OCI-LY1 (cell line): ENCODE results near the gene U2AF1L4.

Source experiments
- H2AFZ ChIP-seq: fragments of 200-600 bp; sonication (generic), shearing (Covaris generic); 2 replicates; pipeline ENCODE4 v1.6.0; 2014; ENCODE audit warnings: antibody characterized with exemption, mild to moderate bottlenecking, low read length
- H3F3A ChIP-seq: fragments of 200-600 bp; sonication (generic), shearing (Covaris generic); 2 replicates; pipeline ENCODE4 v1.6.0; 2014; ENCODE audit warnings: mild to moderate bottlenecking, antibody characterized with exemption, low read length, moderate library complexity; ENCODE audit not compliant: insufficient read depth
- H3K27ac ChIP-seq: fragments of 200-600 bp; sonication (generic); 2 replicates; pipeline ENCODE4 v1.5.1; 2014; ENCODE audit warnings: low read length, mixed run types, mild to moderate bottlenecking, low read depth; ENCODE audit not compliant: poor library complexity, severe bottlenecking
- H3K27me3 ChIP-seq: fragments of 200-600 bp; sonication (generic); 2 replicates; pipeline ENCODE4 v1.6.0; 2014; ENCODE audit warnings: antibody characterized with exemption, mild to moderate bottlenecking, low read length, moderate library complexity; ENCODE audit not compliant: insufficient read depth
- H3K36me3 ChIP-seq: fragments of 200-600 bp; sonication (generic); 2 replicates; pipeline ENCODE4 v1.6.1; 2014; ENCODE audit warnings: mild to moderate bottlenecking, antibody characterized with exemption, low read length, moderate library complexity, mixed read lengths; ENCODE audit not compliant: insufficient read depth
- H3K4me1 ChIP-seq: fragments of 200-600 bp; sonication (generic); 2 replicates; pipeline ENCODE4 v1.5.1; 2014; ENCODE audit warnings: mild to moderate bottlenecking, low read length, moderate library complexity; ENCODE audit not compliant: insufficient read depth, severe bottlenecking
- H3K4me2 ChIP-seq: fragments of 200-600 bp; sonication (generic), shearing (Covaris generic); 2 replicates; pipeline ENCODE4 v1.6.1; 2014; ENCODE audit warnings: low read length
- H3K4me3 ChIP-seq: fragments of 200-600 bp; sonication (generic); 2 replicates; pipeline ENCODE4 v1.5.1; 2014; ENCODE audit warnings: low read length, low read depth, mild to moderate bottlenecking, mixed read lengths; ENCODE audit not compliant: poor library complexity, severe bottlenecking
- H3K79me2 ChIP-seq: fragments of 200-600 bp; shearing (Covaris generic); 2 replicates; pipeline ENCODE4 v1.6.1; 2016; ENCODE audit warnings: mixed run types, low read length, mixed read lengths; ENCODE audit not compliant: insufficient read depth
- H3K9ac ChIP-seq: fragments of 200-600 bp; sonication (generic), shearing (Covaris generic); 2 replicates; pipeline ENCODE4 v1.6.1; 2014; ENCODE audit warnings: mild to moderate bottlenecking, low read length, mixed read lengths
- H3K9me2 ChIP-seq: fragments of 200-600 bp; sonication (generic), shearing (Covaris generic); 2 replicates; pipeline ENCODE4 v1.6.1; 2014; ENCODE audit warnings: low read depth, mild to moderate bottlenecking, low read length, mixed read lengths
- H3K9me3 ChIP-seq: fragments of 200-600 bp; shearing (Covaris generic); 2 replicates; pipeline ENCODE4 v1.6.1; 2014; ENCODE audit warnings: low read length, mixed read lengths
- H4K20me1 ChIP-seq: fragments of 200-600 bp; sonication (generic), shearing (Covaris generic); 2 replicates; pipeline ENCODE4 v1.6.0; 2016; ENCODE audit warnings: mild to moderate bottlenecking, low read length; ENCODE audit not compliant: insufficient read depth
- CTCF ChIP-seq: fragments of 200-600 bp; sonication (generic), shearing (Covaris generic); IDR thresholded peaks from 2 replicates; pipeline ENCODE4 v1.5.1; 2017; ENCODE audit warnings: mild to moderate bottlenecking, antibody characterized with exemption, low read length, moderate library complexity, mixed read lengths
- EZH2 ChIP-seq: fragments of 200-600 bp; sonication (generic), shearing (Covaris generic); IDR thresholded peaks from 2 replicates; pipeline ENCODE4 v1.8.0; 2017; ENCODE audit warnings: borderline replicate concordance, mixed run types, mild to moderate bottlenecking, antibody characterized with exemption, low read length, moderate library complexity, mixed read lengths

The U2AF1L4 gene

GRCh38 chr19:35789978-35790944 lies 45.0 kb upstream of the U2AF1L4 start:
- Histone ChIP-seq H2AFZ (no peak overlapping the region), H3F3A (no peaks in the 10 kb centered on the region; the same call in 1 of the 2 replicates), H3K4me1 (no peaks in the 10 kb centered on the region), H3K9ac (no peak overlapping the region), H3K27me3 (no peaks in the 10 kb centered on the region), H3K9me3 (no peaks in the 10 kb centered on the region), H4K20me1 (no peaks in the 10 kb centered on the region), H3K27ac (no peak overlapping the region), H3K36me3 (peaks cover 4% of the 10 kb centered on the region), H3K4me3 (no peak overlapping the region), H3K79me2 (no peaks in the 10 kb centered on the region), H3K4me2 (no peak overlapping the region), H3K9me2 (no peaks in the 10 kb centered on the region)
- TF ChIP-seq CTCF, result no peak
- no peak for TF ChIP-seq EZH2

- H3K36me3 ChIP-seq, result peaks cover 4% of the 10 kb centered on the region
- H3K4me3 ChIP-seq, result no peak overlapping the region
- no peak overlapping the region for H3K27ac ChIP-seq
- no peaks in the 10 kb centered on the region for H4K20me1 ChIP-seq
- no peak overlapping the region for H3K9ac ChIP-seq
- H3K9me3 ChIP-seq, result no peaks in the 10 kb centered on the region
- no peaks in the 10 kb centered on the region for H3K9me2 ChIP-seq
- H3K79me2 ChIP-seq, result no peaks in the 10 kb centered on the region
- no peak overlapping the region for H2AFZ ChIP-seq
- H3K4me2 ChIP-seq, result no peak overlapping the region
- no peak for TF ChIP-seq EZH2
- no peak for TF ChIP-seq CTCF
- no peaks in the 10 kb centered on the region for H3K27me3 ChIP-seq
- no peaks in the 10 kb centered on the region for H3K4me1 ChIP-seq
- no peaks in the 10 kb centered on the region; the same call in 1 of the 2 replicates for H3F3A ChIP-seq
These were observed 44.2 kb upstream of the U2AF1L4 start for GRCh38 chr19:35789195-35789977.

DNA sequence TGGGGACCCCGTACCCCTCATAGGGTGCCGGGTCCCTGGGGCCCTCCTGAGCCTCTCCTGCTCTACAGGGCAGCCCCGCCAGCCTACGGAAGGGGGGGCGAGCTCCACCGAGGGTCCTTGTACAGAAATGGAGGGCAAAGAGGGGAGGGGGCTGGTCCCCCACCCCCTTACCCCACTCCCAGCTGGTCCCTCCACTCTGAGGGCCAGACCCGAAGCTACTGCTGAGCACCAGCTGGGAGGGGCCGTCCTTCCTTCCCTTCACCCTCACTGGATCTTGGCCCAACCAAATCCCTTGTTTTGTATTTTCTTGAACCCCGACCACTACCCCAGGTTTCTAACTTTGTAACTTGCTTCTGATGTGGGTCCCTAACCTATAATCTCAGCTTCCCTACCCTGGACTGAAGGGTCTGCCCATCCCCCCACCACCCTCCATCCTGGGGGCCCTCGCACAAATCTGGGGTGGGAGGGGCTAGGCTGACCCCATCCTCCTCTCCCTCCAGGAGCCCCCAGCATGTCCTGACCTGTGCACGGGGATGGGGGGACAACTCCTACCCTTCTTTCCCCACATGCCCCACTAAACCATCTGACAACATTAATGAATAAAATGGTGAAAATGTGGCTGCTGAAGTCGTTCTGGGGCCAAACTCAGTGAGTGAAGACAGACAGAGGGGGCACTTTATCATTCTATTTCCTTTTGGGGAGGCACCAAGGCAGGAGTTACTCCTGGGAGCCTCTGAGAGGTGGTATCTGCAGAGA lies 43.2 kb upstream of the U2AF1L4 start:
- Histone ChIP-seq H3K27me3 (no peaks in the 10 kb centered on the region), H3K9me3 (no peaks in the 10 kb centered on the region), H3K4me2 (no peak overlapping the region), H2AFZ (no peak overlapping the region), H3K27ac (no peak overlapping the region), H3K79me2 (no peaks in the 10 kb centered on the region), H3K36me3 (peaks cover 4% of the 10 kb centered on the region), H4K20me1 (no peaks in the 10 kb centered on the region), H3K4me1 (no peaks in the 10 kb centered on the region), H3K9me2 (no peaks in the 10 kb centered on the region), H3F3A (no peaks in the 10 kb centered on the region; the same call in 1 of the 2 replicates), H3K4me3 (no peak overlapping the region), H3K9ac (no peak overlapping the region)
- TF ChIP-seq EZH2 (no peak), CTCF (no peak)
